Endothelial cell of umbilical vein (primary cell): Measurements from ENCODE around the gene RECK.

Experiments
- CTCF ChIP-seq, 2 donors: IDR thresholded peaks; 1 replicate in 1 of 2; 2 replicates in 1 of 2; pipeline ENCODE4 v1.5.1; 2011; ENCODE audit warnings: low read length in 2 of 2, mild to moderate bottlenecking in 2 of 2, moderate library complexity in 2 of 2, control low read depth in 1 of 2, inconsistent platforms in 1 of 2, low read depth in 1 of 2; ENCODE audit not compliant: insufficient read depth in 1 of 2; ENCODE audit errors: extremely low read depth in 1 of 2
- POLR2A ChIP-seq: IDR thresholded peaks from 2 replicates; pipeline ENCODE4 v1.6.1; 2012; ENCODE audit warnings: low read depth, mild to moderate bottlenecking, control low read depth, low read length
- POLR2AphosphoS5 ChIP-seq: IDR thresholded peaks from 2 replicates; pipeline ENCODE4 v1.6.1; 2012; ENCODE audit warnings: low read depth, mild to moderate bottlenecking, control low read depth, low read length, moderate library complexity; ENCODE audit not compliant: insufficient read depth

- TF ChIP-seq CTCF (IDR thresholded peaks at IDR 0.05; ENCODE audit: extremely low read depth in 1 of 2, insufficient read depth in 1 of 2, low read depth in 1 of 2, low read length in 2 of 2) (no peak), POLR2A (no peak), POLR2AphosphoS5 (no peak)
Observed at GRCh38 chr9:36141761-36142160, 105.0 kb downstream of the RECK start.
